ENCODE results near the gene LLCFC1. TPM values are rescaled to one million over a fixed set of nuclear protein-coding genes. Genes with fewer than 3 reads are reported as not detected.

Gene LLCFC1
- total and polyA plus RNA-seq, 2 of the 8 experiments (the other 6 are each of a cell fraction or from before 2014, with no cell fraction given) = not detected

DNA sequence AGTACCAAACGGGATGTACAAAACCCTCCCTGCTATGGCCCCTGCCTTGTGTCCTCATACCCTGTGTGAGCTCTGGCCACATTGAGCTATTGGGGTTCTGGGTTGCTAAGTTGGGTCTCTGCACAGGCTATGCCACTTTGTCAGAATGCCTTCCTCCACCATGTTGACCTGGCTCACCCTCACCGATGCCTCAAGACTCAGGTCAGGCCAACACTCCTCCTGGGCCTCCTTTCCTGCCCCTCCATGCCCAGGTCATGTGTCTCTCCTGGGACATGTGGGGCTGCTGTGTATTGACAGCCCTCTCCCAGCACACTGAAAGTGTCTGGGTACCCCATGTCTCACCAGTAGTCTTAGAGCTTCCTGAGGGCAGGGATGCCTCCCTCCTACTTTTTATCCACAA lies 20.4 kb upstream of the LLCFC1 start:
- H2BK15ac ChIP-seq (ENCODE audit: low read length) = no peak overlapping the region
- H3K79me1 ChIP-seq (ENCODE audit: low read depth, low read length) = no peaks in the 10 kb centered on the region
- no peaks in the 10 kb centered on the region for H3K27me3 ChIP-seq (replicated peaks in 1 of 4; ENCODE audit: control insufficient read depth in 3 of 4, extremely low read depth in 1 of 4, insufficient read depth in 3 of 4, low read length in 3 of 4)
- H2AK5ac ChIP-seq (ENCODE audit: low read depth, low read length) = no peak overlapping the region
- no peaks in the 10 kb centered on the region for H4K20me1 ChIP-seq (replicated peaks in 1 of 2; ENCODE audit: control insufficient read depth in 1 of 2, insufficient read depth in 2 of 2, low read length in 2 of 2)
- CTCF ChIA-PET (ENCODE audit: partially characterized antibody) = interaction anchor here (0.8 to 3.0 kb wide), 9 partner anchors 9 to 296 kb away, joined by 3 to 16 read pairs (median 4); partner anchors contain the start of genes LLCFC1 and TRPV5
- H3K79me2 ChIP-seq (ENCODE audit: control insufficient read depth in 1 of 2, insufficient read depth in 2 of 2, low read length in 2 of 2) = no peaks in the 10 kb centered on the region
- H3K27ac ChIP-seq (ENCODE audit: low read depth, low read length) = no peak overlapping the region
- no peak overlapping the region for H3K4ac ChIP-seq (replicated peaks; ENCODE audit: insufficient read length, low read depth, low read length)
- H2BK120ac ChIP-seq (replicated peaks; ENCODE audit: low read depth, low read length) = no peak overlapping the region
- no peaks in the 10 kb centered on the region for H3K23me2 ChIP-seq (ENCODE audit: low read depth, low read length)
- no peak overlapping the region for H2BK20ac ChIP-seq (ENCODE audit: low read length)
- H4K8ac ChIP-seq (ENCODE audit: extremely low read depth, insufficient read depth, low read length) = no peak overlapping the region; the same call in none of the 2 replicates
- no peak overlapping the region for H2BK12ac ChIP-seq (ENCODE audit: low read depth, low read length)
- DNase-seq (ENCODE audit: low read depth in 1 of 2, low spot score in 2 of 2) (no peak), FAIRE-seq (no peak)
- no peak overlapping the region for H2AFZ ChIP-seq (ENCODE audit: low read length)
- no peak overlapping the region for H4K5ac ChIP-seq (ENCODE audit: insufficient read length, low read depth, low read length)
- 93% methylated on average over 2 of the region's 2 CpGs; no CpG with 5 or more reads in 1 of the 2 experiments for WGBS, 2 experiments (ENCODE audit: extremely low coverage in 1 of 2, insufficient coverage in 1 of 2, insufficient read length in 1 of 2, insufficient replicate concordance in 2 of 2, low coverage in 1 of 2, low lambda C conversion rate in 2 of 2, missing lambda C conversion rate in 1 of 2)
- H3K9me3 ChIP-seq (ENCODE audit: insufficient read depth in 2 of 2, low read depth in 1 of 2, low read length in 1 of 2) = no peaks in the 10 kb centered on the region
- H2BK5ac ChIP-seq (ENCODE audit: low read depth, low read length) = no peak overlapping the region
- no peak overlapping the region for H3K14ac ChIP-seq (ENCODE audit: insufficient read length)
- no peak overlapping the region for H3K4me2 ChIP-seq (ENCODE audit: insufficient read depth in 1 of 2, low read depth in 2 of 2, low read length in 2 of 2)
- no peak overlapping the region for H4K91ac ChIP-seq (replicated peaks; ENCODE audit: insufficient read length, low read length)
- no peak overlapping the region for H3K18ac ChIP-seq (ENCODE audit: extremely low read depth, low read length)
- no peak for TF ChIP-seq CBX5 (IDR thresholded peaks at IDR 0.05; ENCODE audit: low read depth, low read length)
- TF ChIP-seq SUZ12 (IDR thresholded peaks at IDR 0.05; ENCODE audit: low read length) = no peak
- TF ChIP-seq POLR2A (IDR thresholded peaks at IDR 0.05; ENCODE audit: control extremely low read depth in 1 of 2, low read depth in 2 of 2, low read length in 2 of 2) = no peak
- no peak for TF ChIP-seq TAF1 (IDR thresholded peaks at IDR 0.05; ENCODE audit: low read depth, low read length)
- no peak for TF ChIP-seq GABPA (IDR thresholded peaks at IDR 0.05; ENCODE audit: borderline replicate concordance, insufficient read depth, low read length)
- no peak for TF ChIP-seq ASH2L (IDR thresholded peaks at IDR 0.05; ENCODE audit: low read length)
- no peaks in the 10 kb centered on the region for H3K4me1 ChIP-seq (replicated peaks in 1 of 4; ENCODE audit: control insufficient read depth in 3 of 4, insufficient read depth in 4 of 4, low read length in 3 of 4)
- POLR2A ChIA-PET (ENCODE audit: partially characterized antibody) = no interaction called here
- no peak overlapping the region for H3K9ac ChIP-seq (replicated peaks in 1 of 4; ENCODE audit: extremely low read depth in 1 of 4, low read depth in 3 of 4, low read length in 3 of 4)
- H3K56ac ChIP-seq (replicated peaks; ENCODE audit: insufficient read length, low read depth, low read length) = no peak overlapping the region
- H3K23ac ChIP-seq (ENCODE audit: insufficient read length) = no peak overlapping the region
- no peaks in the 10 kb centered on the region for H3K36me3 ChIP-seq (ENCODE audit: control insufficient read depth in 2 of 4, insufficient read depth in 4 of 4, low read length in 3 of 4)
- no peak overlapping the region for H3K4me3 ChIP-seq (ENCODE audit: extremely low read depth in 1 of 4, insufficient read depth in 2 of 4, low read depth in 3 of 4, low read length in 4 of 4)
